SHP77 (cell line): Measurements from ENCODE around the gene AKAP9.
"Not testable (repeated sequence)": the region's sequence is repeated elsewhere in the genome, so short reads cannot be mapped to it uniquely, and the experiment has no call there.

Experiments
- DNase-seq, 2 experiments: peaks; one replicate each; lab custom pipeline; 2025; lab: John Stamatoyannopoulos, UW

The AKAP9 gene

GRCh38 chr7:92064438-92065029, 123.9 kb downstream of the AKAP9 start:
- no peak for DNase-seq

- DNase-seq = no peak
Observed at GRCh38 chr7:92071032-92071431, 130.4 kb downstream of the AKAP9 start.

- no peak for DNase-seq
Observed at GRCh38 chr7:92072121-92072520, 131.5 kb downstream of the AKAP9 start.

DNA sequence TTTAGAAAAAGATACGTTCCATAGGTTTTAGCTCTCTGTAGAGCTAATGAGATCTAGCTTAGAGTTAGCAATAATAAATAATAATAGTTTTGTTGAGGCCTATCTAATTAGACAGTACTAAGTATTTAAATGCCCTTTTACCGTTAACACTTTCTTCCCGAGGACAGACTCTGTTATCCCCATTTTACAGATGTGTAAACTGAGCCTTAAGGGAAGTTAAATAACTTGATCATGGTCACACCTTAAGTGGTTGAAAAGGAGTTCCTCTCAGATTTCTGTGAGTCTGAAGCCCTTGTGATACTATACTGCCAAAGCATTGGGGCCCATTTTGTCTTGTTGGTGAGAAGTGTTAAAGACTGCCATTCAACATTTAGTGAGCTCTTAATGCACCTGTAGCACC, 132.0 kb downstream of the AKAP9 start:
- no peak for DNase-seq

DNA sequence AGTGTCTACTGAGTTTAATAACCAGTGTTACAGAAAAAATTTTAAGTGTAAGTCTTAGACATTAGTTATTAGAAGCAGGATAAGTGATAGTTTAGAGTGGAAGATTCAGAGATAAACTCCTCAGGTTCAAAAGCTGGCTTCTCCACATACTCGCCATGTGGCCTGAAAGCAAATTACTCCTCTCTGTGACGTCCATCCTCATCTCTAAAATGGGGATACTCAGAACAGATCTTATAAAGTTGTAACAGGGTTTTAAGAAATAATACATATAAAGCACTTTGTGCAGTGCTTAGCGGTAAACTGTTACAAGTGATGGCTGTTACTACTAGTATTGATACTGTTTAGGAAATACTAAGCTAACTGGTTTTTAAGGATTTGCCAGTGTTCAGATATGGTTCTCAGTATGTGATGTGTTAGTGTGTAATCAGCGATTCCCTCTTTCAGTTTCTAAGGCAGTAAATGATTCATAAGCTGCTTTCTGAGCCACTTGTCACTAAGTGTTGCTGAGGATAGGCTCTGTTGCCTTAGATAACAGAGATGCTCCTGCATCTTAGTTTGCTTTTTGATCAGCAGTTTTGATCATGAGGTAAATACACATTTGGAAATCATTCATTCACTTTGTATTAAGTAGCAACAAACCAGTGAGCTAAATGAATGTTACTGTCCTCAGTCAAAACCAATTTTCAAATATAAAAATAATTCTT, 134.9 kb downstream of the AKAP9 start:
- DNase-seq = no peak

DNA sequence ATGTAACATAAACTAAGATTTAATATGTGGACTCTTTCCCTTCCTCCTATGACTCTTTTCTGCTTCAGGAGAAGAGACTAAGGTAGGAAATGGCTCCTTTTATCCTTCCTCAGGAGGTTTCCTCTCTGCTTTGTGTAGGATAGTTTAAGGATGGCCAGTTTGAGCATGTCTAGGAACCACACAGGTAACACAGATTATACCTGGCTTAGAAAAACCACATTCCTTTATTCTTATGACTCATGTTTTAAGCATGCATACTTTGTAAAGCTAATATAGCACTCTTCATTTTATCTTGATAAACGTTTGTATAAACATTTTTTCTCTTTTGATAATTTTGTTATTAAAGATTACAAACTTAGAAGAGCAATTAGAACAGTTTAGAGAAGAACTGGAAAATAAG, 135.8 kb downstream of the AKAP9 start:
- DNase-seq = no peak

DNA sequence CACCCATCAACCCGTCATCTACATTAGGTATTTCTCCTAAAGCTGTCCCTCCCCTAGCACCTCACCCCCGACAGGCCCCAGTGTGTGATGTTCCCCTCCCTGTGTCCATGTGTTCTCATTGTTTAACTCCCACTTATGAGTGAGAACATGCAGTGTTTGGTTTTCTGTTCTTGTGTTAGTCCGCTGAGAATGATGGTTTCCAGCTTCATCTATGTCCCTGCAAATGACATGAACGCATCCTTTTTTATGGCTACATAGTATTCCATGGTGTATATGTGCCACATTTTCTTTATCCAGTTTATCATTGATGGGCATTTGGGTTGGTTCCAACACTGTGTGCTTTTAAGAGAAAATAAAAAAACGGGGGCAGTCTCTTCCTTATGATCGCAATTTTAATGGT, 143.3 kb downstream of the AKAP9 start:
- DNase-seq = not testable (repeated sequence)

DNA sequence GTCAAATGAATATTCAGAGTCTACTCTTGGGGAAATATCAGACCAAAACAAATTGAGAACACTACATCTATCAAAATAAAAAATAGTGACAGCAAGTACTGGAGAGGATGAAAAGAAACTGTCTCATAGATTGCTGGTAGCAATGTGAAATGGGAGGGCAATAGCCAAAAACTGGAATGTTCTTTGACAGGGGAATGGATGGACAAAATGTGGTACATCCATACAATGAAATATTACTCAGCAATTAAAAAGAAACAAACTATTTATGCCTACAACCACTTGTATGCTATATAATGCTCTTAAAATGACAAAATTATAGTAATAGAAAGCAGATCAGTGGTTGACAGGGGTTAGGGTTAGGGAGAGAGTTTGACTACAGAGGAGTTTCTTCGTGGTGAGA, 147.6 kb downstream of the AKAP9 start:
- DNase-seq = no peak

- no peak for DNase-seq
Observed at GRCh38 chr7:92092210-92092609, 151.5 kb downstream of the AKAP9 start.

DNA sequence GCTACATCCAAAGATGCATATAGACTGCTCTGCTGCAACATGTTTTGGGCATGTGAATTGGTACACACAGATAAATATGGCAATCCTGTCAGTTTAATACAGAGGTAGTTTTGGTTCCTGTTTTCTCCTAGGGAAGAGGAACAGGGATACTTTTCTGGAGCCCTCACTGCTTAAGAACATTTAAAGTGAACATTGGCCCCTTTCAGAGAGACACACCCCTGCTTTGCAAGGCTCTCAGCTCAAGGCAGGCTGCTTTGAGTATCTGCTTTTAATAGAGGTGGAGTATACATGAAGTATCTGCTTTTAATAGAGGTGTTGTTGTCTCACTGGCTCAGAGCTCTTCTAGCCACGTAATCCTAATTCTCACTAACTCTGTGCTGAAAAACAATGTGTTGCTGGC, 154.7 kb downstream of the AKAP9 start:
- DNase-seq = no peak

GRCh38 chr7:92100534-92100933, 159.9 kb downstream of the AKAP9 start:
- no peak for DNase-seq

- not testable (repeated sequence) for DNase-seq
Observed at GRCh38 chr7:92102862-92103261, 162.2 kb downstream of the AKAP9 start.

DNA sequence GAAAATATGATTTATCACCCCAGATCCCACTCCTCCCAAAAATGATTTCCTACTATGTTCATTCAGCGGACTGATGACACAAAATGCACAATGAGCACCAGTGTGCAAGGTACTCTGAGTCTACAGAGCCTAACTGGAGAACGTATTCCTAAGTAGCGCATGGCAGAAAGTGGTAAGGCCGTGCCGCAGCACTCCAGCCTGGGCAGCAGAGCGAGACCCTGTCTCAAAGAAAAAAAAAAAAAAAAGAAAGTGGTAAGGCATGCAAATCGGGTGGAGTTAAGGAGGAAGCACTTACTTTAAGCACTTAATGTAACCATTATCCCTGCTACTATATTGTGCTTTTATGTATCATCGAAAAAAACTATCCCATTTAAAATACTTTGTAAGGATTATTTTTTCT, 168.2 kb downstream of the AKAP9 start:
- DNase-seq = no peak

DNA sequence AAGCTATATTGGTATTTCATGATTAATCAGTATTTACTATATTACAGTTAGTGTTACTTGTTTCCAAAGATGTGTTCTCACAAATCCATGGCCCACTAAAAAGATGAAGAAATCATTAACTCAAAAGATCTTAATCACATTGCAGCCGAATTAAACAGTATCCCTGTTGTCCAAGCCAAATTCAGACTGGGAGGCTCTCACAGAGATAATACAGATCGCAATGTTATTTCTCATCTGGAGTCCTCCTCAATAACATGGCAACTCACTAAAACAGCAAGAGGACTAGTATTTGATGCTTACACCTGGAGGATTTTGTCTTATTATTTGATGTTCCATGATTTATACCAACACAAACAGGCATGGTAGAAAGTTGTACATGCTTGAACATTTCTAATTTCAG, 170.2 kb downstream of the AKAP9 start:
- DNase-seq = no peak

GRCh38 chr7:92115821-92116220, 175.2 kb downstream of the AKAP9 start:
- no peak for DNase-seq

DNA sequence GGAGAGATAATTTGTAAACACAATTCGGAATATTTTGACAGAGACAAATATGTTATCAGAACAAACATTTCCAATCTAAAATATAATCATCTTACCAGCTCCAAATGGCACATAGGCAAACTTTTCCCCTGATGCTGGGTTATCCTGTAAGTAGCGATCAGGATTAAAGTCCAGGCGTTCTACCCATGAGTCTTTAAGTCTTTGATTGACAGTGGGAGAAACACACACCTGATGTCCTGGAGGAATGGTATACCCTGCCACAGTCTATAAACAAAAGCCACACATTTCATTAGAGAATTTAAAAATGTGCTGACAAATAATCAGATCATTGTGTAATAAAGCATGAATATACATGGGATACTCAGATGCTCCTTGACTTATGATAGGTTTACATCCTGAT, 176.3 kb downstream of the AKAP9 start:
- no peak for DNase-seq

GRCh38 chr7:92119213-92119759, 178.6 kb downstream of the AKAP9 start:
- DNase-seq = peak in 1 of 2 experiments; percentile 28

DNA sequence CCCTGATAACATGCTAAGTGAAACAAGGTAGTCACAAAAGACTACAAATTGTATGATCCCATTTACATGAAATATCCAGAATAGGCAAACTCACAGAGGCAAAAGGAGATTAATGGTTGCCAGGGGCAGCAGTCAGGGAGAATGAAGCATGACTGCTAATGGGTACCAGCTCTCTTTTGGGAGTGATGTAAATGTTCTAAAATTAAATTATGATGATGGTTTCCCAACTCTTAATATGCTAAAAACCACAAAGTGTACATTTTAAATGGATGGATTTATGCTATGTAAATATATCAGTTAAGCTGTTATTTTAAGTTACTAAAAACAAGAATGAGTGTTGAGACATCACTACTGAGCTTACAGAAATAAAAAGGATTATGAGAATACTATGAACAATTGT, 181.0 kb downstream of the AKAP9 start:
- DNase-seq = no peak

DNA sequence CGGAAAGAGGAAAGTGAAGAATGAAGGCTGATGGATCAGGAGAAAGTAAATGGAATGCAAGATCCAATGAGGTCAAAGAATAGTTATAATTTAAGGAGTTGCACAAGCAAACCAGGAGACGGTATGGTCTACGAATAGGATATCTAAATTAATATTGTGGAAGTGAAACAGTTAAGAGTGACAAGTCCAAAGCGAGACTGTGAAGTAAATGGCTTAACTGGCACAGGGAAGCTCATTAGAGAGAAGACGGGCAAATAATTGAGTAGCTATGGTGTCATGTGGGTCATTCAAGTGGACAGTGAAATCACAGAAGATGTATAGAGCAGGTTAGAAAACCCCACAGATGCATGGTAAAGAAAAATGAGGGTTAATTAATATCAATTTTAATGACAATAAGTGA, 190.4 kb downstream of the AKAP9 start:
- no peak for DNase-seq

DNA sequence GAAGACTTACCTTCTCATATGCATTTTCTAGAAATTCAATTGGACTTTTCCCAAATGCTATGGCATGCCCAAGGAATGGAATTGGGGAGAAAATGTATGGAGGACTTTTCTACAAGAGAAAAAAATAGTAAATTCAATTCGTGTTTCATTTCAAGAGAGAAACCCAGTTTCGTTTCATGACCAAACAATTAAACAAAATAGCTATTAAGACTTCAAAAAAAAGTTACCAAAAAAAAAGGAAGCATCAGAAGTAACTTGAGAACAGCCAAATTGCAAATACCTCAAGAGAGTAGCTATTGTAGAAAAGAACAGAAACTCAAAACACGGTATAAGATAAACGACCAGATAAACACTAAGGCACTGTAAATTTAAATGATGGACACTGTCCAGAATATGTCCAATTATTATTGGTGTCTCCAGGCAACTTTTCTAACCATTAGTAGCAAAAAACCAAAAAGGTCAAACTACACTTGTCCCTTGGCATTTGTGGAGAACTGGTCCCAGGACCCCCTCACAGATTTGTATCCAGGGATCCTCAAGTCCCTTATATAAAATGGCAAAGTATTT, 191.2 kb downstream of the AKAP9 start:
- DNase-seq = no peak

DNA sequence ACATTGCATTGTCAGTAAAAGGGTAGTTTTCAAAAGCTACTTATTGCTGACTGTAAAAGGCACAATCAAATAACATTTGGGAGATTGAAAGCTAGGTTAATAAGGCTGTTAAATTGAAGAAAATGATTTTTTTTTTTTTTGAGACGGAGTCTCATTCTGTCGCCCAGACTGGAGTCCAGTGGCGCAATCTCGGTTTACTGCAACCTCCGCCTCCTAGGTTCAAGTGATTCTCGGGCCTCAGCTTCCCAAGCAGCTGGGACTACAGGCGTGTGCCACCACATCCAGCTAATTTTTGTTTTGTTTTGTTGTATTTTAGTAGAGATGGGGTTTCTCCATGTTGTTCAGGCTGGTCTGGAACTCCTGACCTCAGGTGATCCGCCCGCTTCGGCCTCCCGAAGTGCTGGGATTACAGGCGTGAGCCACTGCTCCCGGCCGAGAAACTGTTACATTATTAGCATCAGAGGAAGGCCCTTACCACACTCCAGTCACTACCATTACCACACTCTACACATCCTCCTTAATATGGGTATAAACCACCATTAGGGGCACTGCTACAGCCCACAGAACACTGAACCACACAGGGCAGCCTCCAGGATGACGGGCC, 192.6 kb downstream of the AKAP9 start:
- no peak for DNase-seq

GRCh38 chr7:92133737-92134270, 193.1 kb downstream of the AKAP9 start:
- DNase-seq = peak; percentile 25 to 64
